HEK293 (cell line): ENCODE data around the gene C5AR2.
A peak's percentile ranks its signal among the peaks of the same experiment; 100 is the strongest.

Experiments used
- REST ChIP-seq: fragments of 450-650 bp; formaldehyde crosslinking; IDR thresholded peaks from 2 replicates; pipeline ENCODE4 v1.5.1; 2016; ENCODE audit warnings: missing biosample characterization, missing genetic modification characterization
- TCF7L2 ChIP-seq: IDR thresholded peaks from 2 replicates; pipeline ENCODE4 v1.6.1; 2011; ENCODE audit warnings: low read depth, mild to moderate bottlenecking, inconsistent platforms, low read length, moderate library complexity, borderline replicate concordance
- ZBTB17 ChIP-seq: fragments of 450-650 bp; formaldehyde crosslinking; IDR thresholded peaks from 2 replicates; pipeline ENCODE4 v1.5.1; 2016; ENCODE audit warnings: missing biosample characterization, missing genetic modification characterization
- ZFP3 ChIP-seq: fragments of 450-650 bp; formaldehyde crosslinking; IDR thresholded peaks from 2 replicates; pipeline ENCODE4 v1.5.1; 2016; ENCODE audit warnings: low read depth, missing biosample characterization, missing genetic modification characterization
- ZNF202 ChIP-seq: fragments of 450-650 bp; formaldehyde crosslinking; IDR thresholded peaks from 2 replicates; pipeline ENCODE4 v1.5.1; 2016; ENCODE audit warnings: missing biosample characterization, missing genetic modification characterization, borderline replicate concordance
- ZNF366 ChIP-seq: fragments of 450-650 bp; formaldehyde crosslinking; conservative IDR thresholded peaks from 2 replicates; pipeline ENCODE4 v1.5.1; 2016; ENCODE audit warnings: missing biosample characterization, missing genetic modification characterization
- ZNF48 ChIP-seq: fragments of 450-650 bp; formaldehyde crosslinking; IDR thresholded peaks from 2 replicates; pipeline ENCODE4 v1.5.1; 2016; ENCODE audit warnings: missing biosample characterization, missing genetic modification characterization
- ZNF561 ChIP-seq: fragments of 450-650 bp; IDR thresholded peaks from 2 replicates; pipeline ENCODE4 v1.5.1; 2018; ENCODE audit warnings: missing biosample characterization, missing genetic modification characterization, borderline replicate concordance
- ZNF747 ChIP-seq: fragments of 450-650 bp; formaldehyde crosslinking; IDR thresholded peaks from 2 replicates; pipeline ENCODE4 v1.5.1; 2016; ENCODE audit warnings: missing biosample characterization, missing genetic modification characterization
- ZNF776 ChIP-seq: fragments of 450-650 bp; formaldehyde crosslinking; IDR thresholded peaks from 2 replicates; pipeline ENCODE4 v1.5.0; 2017; ENCODE audit warnings: missing biosample characterization, missing genetic modification characterization, borderline replicate concordance
- TF ChIP-seq, protein P1 (sequence below): fragments of 450-650 bp; IDR thresholded peaks from 2 replicates; pipeline ENCODE4 v1.5.1; 2018; ENCODE audit warnings: missing biosample characterization, missing genetic modification characterization
- TF ChIP-seq, protein P2 (sequence below): fragments of 450-650 bp; formaldehyde crosslinking; IDR thresholded peaks from 2 replicates; pipeline ENCODE4 v1.5.1; 2016; ENCODE audit warnings: missing biosample characterization, missing genetic modification characterization
- TF ChIP-seq, protein P3 (sequence below): fragments of 450-650 bp; formaldehyde crosslinking; IDR thresholded peaks from 2 replicates; pipeline ENCODE4 v1.5.1; 2016; ENCODE audit warnings: missing biosample characterization, missing genetic modification characterization, low read depth

DNA sequence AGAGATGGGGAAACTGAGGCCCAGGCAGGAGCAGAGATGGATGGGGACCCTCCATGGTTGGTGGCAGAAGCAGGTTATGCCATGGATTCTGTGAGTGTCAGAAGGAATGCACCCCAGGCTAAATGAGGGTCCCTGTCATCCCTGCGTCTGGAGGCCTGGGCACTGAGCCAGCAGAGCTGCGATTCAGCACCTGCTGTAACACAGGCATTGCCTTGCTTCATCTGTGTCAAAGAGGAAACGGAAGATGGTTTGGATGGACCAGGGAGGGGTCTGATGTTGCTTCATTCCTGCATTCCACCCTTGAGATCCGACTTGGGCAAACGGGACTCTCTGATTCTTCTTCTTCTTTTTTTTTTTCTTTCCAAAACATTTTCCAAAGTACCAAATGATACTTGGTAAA, 21.2 kb upstream of the C5AR2 start:
- TF ChIP-seq ZNF561 (tag by site-specific recombination) (no peak), TCF7L2 (no peak), ZNF48 (tag by site-specific recombination) (no peak), ZNF776 (tag by site-specific recombination) (no peak), ZNF747 (no peak), ZNF366 (no peak; the same call in 1 of the 2 replicates), ZNF202 (tag by site-specific recombination) (no peak), REST (no peak), ZFP3 (no peak), ZBTB17 (peak; percentile 43; the same call in 1 of the 2 replicates)
- TF ChIP-seq, protein P1, sequence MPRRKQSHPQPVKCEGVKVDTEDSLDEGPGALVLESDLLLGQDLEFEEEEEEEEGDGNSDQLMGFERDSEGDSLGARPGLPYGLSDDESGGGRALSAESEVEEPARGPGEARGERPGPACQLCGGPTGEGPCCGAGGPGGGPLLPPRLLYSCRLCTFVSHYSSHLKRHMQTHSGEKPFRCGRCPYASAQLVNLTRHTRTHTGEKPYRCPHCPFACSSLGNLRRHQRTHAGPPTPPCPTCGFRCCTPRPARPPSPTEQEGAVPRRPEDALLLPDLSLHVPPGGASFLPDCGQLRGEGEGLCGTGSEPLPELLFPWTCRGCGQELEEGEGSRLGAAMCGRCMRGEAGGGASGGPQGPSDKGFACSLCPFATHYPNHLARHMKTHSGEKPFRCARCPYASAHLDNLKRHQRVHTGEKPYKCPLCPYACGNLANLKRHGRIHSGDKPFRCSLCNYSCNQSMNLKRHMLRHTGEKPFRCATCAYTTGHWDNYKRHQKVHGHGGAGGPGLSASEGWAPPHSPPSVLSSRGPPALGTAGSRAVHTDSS (tag by site-specific recombination): no peak
- TF ChIP-seq, protein P2, sequence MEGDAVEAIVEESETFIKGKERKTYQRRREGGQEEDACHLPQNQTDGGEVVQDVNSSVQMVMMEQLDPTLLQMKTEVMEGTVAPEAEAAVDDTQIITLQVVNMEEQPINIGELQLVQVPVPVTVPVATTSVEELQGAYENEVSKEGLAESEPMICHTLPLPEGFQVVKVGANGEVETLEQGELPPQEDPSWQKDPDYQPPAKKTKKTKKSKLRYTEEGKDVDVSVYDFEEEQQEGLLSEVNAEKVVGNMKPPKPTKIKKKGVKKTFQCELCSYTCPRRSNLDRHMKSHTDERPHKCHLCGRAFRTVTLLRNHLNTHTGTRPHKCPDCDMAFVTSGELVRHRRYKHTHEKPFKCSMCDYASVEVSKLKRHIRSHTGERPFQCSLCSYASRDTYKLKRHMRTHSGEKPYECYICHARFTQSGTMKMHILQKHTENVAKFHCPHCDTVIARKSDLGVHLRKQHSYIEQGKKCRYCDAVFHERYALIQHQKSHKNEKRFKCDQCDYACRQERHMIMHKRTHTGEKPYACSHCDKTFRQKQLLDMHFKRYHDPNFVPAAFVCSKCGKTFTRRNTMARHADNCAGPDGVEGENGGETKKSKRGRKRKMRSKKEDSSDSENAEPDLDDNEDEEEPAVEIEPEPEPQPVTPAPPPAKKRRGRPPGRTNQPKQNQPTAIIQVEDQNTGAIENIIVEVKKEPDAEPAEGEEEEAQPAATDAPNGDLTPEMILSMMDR: no peak
- TF ChIP-seq, protein P3, sequence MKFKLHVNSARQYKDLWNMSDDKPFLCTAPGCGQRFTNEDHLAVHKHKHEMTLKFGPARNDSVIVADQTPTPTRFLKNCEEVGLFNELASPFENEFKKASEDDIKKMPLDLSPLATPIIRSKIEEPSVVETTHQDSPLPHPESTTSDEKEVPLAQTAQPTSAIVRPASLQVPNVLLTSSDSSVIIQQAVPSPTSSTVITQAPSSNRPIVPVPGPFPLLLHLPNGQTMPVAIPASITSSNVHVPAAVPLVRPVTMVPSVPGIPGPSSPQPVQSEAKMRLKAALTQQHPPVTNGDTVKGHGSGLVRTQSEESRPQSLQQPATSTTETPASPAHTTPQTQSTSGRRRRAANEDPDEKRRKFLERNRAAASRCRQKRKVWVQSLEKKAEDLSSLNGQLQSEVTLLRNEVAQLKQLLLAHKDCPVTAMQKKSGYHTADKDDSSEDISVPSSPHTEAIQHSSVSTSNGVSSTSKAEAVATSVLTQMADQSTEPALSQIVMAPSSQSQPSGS: no peak
